Calu3 (cell line): ENCODE measurements around the gene ARPP21. TPM values are rescaled to one million over a fixed set of nuclear protein-coding genes. Genes with fewer than 3 reads are reported as not detected.
"Not testable (repeated sequence)": the region's sequence is repeated elsewhere in the genome, so short reads cannot be mapped to it uniquely, and the experiment has no call there.

ENCODE experiments used
- BruUV-seq: library from RNA; stranded (reverse); fragments of 400-500 nt; replicated peaks from 2 replicates; lab custom pipeline; 2021; lab: Mats Ljungman, UMichigan
- CTCF ChIA-PET: fragments of 300-600 bp; sonication (Branson Sonifier 250); formaldehyde crosslinking; loops from one replicate; lab custom pipeline; 2022; ENCODE audit warnings: antibody characterized with exemption; lab: Charles Lee
- DNase-seq: peaks from one replicate; pipeline ENCODE4 v3.0.0; 2022
- H3K27ac Mint-ChIP-seq: one replicate; pipeline ENCODE4 v1.8.0; 2022; ENCODE audit warnings: mixed read lengths; ENCODE audit not compliant: unreplicated experiment
- H3K27me3 Mint-ChIP-seq: one replicate; pipeline ENCODE4 v1.8.0; 2022; ENCODE audit warnings: mixed read lengths; ENCODE audit not compliant: unreplicated experiment
- H3K36me3 Mint-ChIP-seq: one replicate; pipeline ENCODE4 v1.8.0; 2022; ENCODE audit warnings: mild to moderate bottlenecking, moderate library complexity, mixed read lengths; ENCODE audit not compliant: insufficient read depth, unreplicated experiment
- H3K4me1 Mint-ChIP-seq: one replicate; pipeline ENCODE4 v1.8.0; 2022; ENCODE audit warnings: mild to moderate bottlenecking, low read depth, mixed read lengths; ENCODE audit not compliant: unreplicated experiment
- H3K4me3 Mint-ChIP-seq: one replicate; pipeline ENCODE4 v1.8.0; 2022; ENCODE audit warnings: mild to moderate bottlenecking, low read depth, moderate library complexity, mixed read lengths; ENCODE audit not compliant: unreplicated experiment
- H3K9me3 Mint-ChIP-seq: one replicate; pipeline ENCODE4 v1.8.0; 2022; ENCODE audit warnings: low read depth, mixed read lengths; ENCODE audit not compliant: unreplicated experiment
- intact Hi-C: fragments of 100-400 bp; cut with micrococcal nuclease; formaldehyde crosslinking; loops from one replicate; pipeline ENCODE4 v1.10.0; 2022; ENCODE audit not compliant: unreplicated experiment
- total RNA-seq: library from RNA; stranded (reverse); gene quantifications from 2 replicates; pipeline ENCODE4 v1.2.3, GENCODE V29; 2022
- TF ChIP-seq, protein P1 (sequence below): fragments of 200-600 bp; IDR thresholded peaks from one replicate; pipeline ENCODE4 v1.8.0; 2022; ENCODE audit warnings: antibody characterized with exemption; ENCODE audit not compliant: unreplicated experiment

ARPP21 gene
- total RNA-seq, 1 experiment from 2014 or later, result not detected

DNA sequence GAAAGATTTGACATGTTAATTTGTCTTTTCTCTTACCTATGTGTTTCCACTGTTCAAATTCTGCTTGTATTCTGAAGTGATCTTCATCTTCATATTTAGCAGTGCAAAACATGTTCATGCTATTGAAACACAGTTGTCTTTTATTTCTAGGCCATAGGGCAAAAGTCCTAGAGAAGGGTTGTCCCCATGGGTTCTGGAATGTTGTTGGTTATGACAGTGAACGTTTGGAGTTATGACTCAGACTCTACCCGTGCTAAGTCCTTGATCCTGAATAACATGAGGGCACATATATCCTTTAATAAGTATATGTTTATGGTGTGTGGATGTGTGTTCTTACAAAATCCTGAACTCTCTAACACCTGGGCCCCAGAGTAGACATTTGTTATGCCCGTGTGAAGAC, 23.0 kb upstream of the ARPP21 start:
- H3K9me3 Mint-ChIP-seq, result no peaks in the 10 kb centered on the region
- TF ChIP-seq, protein P1, sequence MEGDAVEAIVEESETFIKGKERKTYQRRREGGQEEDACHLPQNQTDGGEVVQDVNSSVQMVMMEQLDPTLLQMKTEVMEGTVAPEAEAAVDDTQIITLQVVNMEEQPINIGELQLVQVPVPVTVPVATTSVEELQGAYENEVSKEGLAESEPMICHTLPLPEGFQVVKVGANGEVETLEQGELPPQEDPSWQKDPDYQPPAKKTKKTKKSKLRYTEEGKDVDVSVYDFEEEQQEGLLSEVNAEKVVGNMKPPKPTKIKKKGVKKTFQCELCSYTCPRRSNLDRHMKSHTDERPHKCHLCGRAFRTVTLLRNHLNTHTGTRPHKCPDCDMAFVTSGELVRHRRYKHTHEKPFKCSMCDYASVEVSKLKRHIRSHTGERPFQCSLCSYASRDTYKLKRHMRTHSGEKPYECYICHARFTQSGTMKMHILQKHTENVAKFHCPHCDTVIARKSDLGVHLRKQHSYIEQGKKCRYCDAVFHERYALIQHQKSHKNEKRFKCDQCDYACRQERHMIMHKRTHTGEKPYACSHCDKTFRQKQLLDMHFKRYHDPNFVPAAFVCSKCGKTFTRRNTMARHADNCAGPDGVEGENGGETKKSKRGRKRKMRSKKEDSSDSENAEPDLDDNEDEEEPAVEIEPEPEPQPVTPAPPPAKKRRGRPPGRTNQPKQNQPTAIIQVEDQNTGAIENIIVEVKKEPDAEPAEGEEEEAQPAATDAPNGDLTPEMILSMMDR, result no peak
- intact Hi-C loops, result no loop called here
- no peak for DNase-seq
- CTCF ChIA-PET, result no interaction called here
- H3K4me1 Mint-ChIP-seq, result no peaks in the 10 kb centered on the region
- no TSS peak for BruUV-seq
- H3K4me3 Mint-ChIP-seq, result no peak overlapping the region
- H3K36me3 Mint-ChIP-seq, result no peaks in the 10 kb centered on the region
- H3K27ac Mint-ChIP-seq, result no peak overlapping the region
- no peaks in the 10 kb centered on the region for H3K27me3 Mint-ChIP-seq

DNA sequence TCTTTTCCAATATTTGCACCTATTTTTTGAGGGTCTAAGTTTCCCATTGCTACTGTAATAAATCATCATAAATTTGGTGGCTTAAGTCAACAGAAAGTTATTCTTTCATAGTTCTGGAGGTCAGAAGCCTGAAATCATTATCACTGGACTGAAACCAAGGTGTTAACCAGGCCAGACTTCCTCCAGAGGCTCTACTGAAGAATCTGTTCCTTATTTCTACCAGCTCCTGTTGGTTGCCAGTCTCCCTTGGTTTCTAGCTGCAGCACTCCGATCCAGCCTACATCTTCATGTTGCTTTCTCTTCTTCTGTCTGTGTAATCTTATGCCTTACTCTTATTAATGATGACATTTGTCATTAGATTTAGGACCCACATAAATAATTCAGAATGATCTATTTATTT, 22.0 kb upstream of the ARPP21 start:
- DNase-seq, result no peak
- Mint-ChIP-seq H3K27ac (no peak overlapping the region), H3K4me3 (no peak overlapping the region), H3K9me3 (peaks cover 1% of the 10 kb centered on the region), H3K4me1 (no peaks in the 10 kb centered on the region), H3K27me3 (no peaks in the 10 kb centered on the region), H3K36me3 (no peaks in the 10 kb centered on the region)
- no TSS peak for BruUV-seq
- TF ChIP-seq, protein P1, result no peak
- intact Hi-C loops, result no loop called here
- CTCF ChIA-PET, result no interaction called here

DNA sequence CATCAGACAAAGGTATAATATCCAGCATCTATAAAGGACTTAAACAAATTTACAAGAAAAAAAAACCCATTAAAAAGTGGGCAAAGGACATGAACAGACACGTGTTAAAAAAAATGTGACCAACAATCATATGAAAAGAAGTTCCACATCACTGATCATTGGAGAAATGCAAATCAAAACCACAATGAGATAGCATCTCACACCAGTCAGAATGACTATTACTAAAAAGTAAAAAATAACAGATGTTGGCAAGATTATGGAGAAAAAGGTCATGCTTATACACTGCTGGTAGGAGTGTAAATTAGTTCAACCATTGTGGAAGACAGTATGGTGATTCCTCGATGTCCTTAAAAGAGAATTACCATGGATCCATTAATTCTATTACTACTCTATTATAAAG, 19.1 kb upstream of the ARPP21 start:
- H3K4me3 Mint-ChIP-seq, BruUV-seq, H3K36me3 Mint-ChIP-seq, H3K9me3 Mint-ChIP-seq, DNase-seq, H3K4me1 Mint-ChIP-seq, intact Hi-C loops, H3K27ac Mint-ChIP-seq, H3K27me3 Mint-ChIP-seq: not testable (repeated sequence)
- CTCF ChIA-PET, result interaction anchor here (0.6 to 0.7 kb wide), 2 partner anchors 9 to 17 kb away, joined by 3 to 4 read pairs; no protein-coding TSS in a partner anchor

GRCh38 chr3:35624698-35625097, 14.6 kb upstream of the ARPP21 start:
- no peaks in the 10 kb centered on the region for H3K36me3 Mint-ChIP-seq
- TF ChIP-seq, protein P1, result no peak
- no peak for DNase-seq
- no TSS peak for BruUV-seq
- intact Hi-C loops, result no loop called here
- CTCF ChIA-PET, result no interaction called here
- H3K9me3 Mint-ChIP-seq, result peaks cover 2% of the 10 kb centered on the region
- H3K27me3 Mint-ChIP-seq, result no peaks in the 10 kb centered on the region
- no peaks in the 10 kb centered on the region for H3K4me1 Mint-ChIP-seq
- no peak overlapping the region for H3K27ac Mint-ChIP-seq
- no peak overlapping the region for H3K4me3 Mint-ChIP-seq

- TF ChIP-seq, protein P1, result no peak
- Mint-ChIP-seq H3K27me3 (peaks cover 5% of the 10 kb centered on the region), H3K36me3 (no peaks in the 10 kb centered on the region), H3K9me3 (no peaks in the 10 kb centered on the region), H3K4me3 (no peak overlapping the region), H3K4me1 (no peaks in the 10 kb centered on the region), H3K27ac (no peak overlapping the region)
- BruUV-seq, result no TSS peak
- DNase-seq, result no peak
- CTCF ChIA-PET, result no interaction called here
- intact Hi-C loops, result no loop called here
Measured at GRCh38 chr3:35633332-35634124, 5.8 kb upstream of the ARPP21 start.
